ENCODE data around the gene PDIA6.

DNA sequence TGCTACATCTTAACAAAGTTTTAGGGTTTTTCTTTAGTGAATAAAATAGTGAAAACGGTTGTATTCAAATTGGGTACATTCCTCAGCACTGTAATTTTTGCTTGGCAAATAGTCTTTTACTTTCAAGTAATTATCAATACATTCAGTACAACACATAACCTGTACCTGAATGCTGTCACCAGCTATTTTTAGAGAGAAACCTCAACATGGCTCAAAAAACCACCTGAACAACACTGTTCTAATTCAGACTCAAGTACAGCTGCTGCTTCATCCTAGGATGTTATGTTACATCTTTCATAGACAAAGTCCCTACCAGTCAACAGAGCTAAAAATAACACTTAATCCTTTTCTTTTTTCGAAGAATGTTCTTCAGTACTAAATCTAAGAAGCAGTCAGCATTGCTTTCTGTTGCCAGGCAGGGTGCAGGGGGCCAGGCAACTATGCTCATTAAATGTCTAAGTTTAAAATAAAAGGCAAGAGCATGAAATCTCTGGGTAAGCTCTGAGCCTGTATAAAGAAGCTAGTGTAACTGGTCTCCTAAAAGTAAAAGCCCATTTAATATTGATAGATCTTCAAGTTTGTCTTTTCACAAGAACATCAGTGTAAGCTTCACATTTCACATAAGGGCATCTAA lies 20.5 kb downstream of the PDIA6 start:
- TF ChIP-seq, protein P1, sequence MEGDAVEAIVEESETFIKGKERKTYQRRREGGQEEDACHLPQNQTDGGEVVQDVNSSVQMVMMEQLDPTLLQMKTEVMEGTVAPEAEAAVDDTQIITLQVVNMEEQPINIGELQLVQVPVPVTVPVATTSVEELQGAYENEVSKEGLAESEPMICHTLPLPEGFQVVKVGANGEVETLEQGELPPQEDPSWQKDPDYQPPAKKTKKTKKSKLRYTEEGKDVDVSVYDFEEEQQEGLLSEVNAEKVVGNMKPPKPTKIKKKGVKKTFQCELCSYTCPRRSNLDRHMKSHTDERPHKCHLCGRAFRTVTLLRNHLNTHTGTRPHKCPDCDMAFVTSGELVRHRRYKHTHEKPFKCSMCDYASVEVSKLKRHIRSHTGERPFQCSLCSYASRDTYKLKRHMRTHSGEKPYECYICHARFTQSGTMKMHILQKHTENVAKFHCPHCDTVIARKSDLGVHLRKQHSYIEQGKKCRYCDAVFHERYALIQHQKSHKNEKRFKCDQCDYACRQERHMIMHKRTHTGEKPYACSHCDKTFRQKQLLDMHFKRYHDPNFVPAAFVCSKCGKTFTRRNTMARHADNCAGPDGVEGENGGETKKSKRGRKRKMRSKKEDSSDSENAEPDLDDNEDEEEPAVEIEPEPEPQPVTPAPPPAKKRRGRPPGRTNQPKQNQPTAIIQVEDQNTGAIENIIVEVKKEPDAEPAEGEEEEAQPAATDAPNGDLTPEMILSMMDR (IDR thresholded peaks at IDR 0.05; ENCODE audit: low read depth, low read length), result no peak
- TF ChIP-seq EZH2phosphoT487 (IDR thresholded peaks at IDR 0.05; ENCODE audit: low read depth), result no peak

Measured in OCI-LY3 (cell line).